GM12874 (cell line): Measurements from ENCODE around the gene MIPOL1.

ENCODE experiments used
- CTCF ChIP-seq: IDR thresholded peaks from 2 replicates; pipeline ENCODE4 v1.5.1; 2011; ENCODE audit warnings: low read depth, mild to moderate bottlenecking, control low read depth, low read length, moderate library complexity; ENCODE audit not compliant: insufficient read depth

Gene MIPOL1

DNA sequence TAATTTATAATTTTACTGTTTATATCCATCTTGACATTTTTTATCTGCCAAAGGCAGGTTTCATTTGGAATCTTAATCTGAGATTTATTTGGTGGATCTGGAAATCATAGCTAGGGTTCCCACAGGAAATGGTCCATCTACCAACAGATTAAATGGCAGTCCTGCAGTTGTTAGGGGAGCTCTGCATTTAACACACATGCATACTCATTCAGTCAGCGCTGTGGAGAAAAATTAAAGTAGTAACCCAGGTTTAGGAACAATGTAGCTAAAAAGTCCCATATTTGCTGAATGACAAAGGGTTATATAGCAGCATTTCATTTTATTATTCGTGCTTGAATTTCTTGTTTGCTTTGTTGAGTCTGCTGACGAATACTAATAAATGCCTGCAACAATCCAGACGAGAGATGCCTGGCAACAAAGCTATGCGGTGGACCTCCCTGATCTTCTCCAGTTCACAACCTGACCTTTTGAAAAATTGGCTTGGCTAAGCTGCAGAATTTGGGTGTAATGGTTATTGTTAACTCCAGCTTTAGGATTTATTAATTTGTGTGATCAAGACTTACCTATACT is 59.8 kb downstream of the MIPOL1 start:
- no peak for TF ChIP-seq CTCF

- TF ChIP-seq CTCF, result no peak
Observed at GRCh38 chr14:37262649-37263048, 64.9 kb downstream of the MIPOL1 start.

- TF ChIP-seq CTCF, result no peak
Observed at GRCh38 chr14:37263656-37264236, 66.0 kb downstream of the MIPOL1 start.

DNA sequence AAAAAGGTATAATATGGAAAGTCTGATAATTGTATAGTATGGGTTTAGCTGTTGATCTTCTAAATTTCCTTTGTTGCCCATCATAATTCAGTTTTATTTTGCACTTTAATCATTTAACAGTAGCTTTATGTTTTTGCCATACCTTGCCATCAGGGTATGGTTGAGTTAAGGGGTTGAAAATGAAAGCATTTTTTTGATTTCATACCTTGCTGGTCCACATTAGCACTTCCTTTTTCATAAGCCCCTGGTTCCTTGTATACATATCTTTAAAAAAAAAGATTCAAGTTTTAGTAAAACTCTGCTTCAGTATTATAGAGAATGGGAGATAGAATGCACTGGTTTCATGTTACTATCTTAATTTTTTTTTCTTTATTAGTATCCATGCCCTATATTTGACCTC is 71.1 kb downstream of the MIPOL1 start:
- no peak for TF ChIP-seq CTCF

DNA sequence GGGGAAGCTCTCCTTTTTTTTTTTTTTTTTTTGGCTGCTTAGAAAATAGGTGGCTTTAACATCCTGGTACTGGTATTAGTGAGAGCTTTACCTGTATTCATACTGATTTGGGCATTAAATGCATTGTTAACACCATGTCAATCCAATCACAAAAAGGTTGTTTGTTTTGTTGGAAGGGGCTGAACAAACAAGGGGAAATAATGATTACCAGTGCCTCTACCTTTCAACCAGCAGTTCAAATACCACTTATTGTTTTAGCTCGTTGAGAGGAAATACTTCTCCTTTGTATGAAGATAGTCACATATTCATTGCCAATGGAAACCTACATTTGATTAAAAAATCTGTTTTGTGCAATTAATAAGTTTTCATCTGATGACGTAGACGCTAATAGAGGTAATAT is 72.9 kb downstream of the MIPOL1 start:
- no peak for TF ChIP-seq CTCF

DNA sequence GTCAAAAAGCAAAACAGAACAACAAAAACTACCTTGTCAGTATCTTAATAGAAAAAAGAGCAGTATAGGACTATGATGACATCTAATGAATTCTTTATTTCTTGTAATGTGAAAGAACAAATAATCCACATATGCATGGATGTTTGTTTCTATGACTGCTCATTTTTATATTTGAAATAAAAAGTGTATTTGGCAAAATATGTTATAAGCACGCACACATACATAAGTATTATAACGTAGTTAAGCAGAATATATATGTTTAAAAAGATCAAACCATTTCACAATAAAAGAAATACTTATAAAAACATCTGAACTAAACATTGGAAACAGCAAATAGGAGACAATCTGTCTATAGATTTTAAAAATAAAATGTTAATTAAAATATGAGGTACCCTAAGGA is 74.8 kb downstream of the MIPOL1 start:
- TF ChIP-seq CTCF, result no peak

DNA sequence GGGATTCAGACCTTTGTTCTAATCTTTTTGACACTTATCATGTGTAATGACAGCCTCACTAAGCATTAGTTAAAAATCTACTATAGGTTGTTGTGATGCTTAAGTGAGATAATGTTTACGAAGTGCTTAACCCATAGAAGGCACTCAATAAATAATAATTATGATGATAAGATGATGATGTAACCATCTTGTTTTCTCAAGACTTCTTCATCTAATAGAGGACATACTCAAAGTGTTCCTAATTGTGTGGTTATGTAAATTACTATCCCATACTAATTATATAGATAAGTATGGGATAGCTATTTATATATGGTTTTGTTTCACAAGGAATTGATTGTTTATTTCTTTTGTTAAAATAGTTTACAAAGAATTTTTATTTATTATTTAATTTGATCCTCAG is 76.9 kb downstream of the MIPOL1 start:
- no peak for TF ChIP-seq CTCF
